ENCODE data around the gene OR6X1. TPM values are rescaled to one million over a fixed set of nuclear protein-coding genes. Genes with fewer than 3 reads are reported as not detected.

Gene OR6X1
- not detected for total RNA-seq (2021; fragmentation: NEBNext Ultra II Directional; extraction: Animal tissue kit (Norgen Biotek cat#: 25700))
- long read RNA-seq = 0 reads

- H3K4me3 Mint-ChIP-seq = no peak within 1 kb of the TSS
- H3K27me3 Mint-ChIP-seq (ENCODE audit: insufficient read depth) = no peaks in the 10 kb centered on the region; the same call in 1 of the 2 replicates
- TF ChIP-seq, protein P1, sequence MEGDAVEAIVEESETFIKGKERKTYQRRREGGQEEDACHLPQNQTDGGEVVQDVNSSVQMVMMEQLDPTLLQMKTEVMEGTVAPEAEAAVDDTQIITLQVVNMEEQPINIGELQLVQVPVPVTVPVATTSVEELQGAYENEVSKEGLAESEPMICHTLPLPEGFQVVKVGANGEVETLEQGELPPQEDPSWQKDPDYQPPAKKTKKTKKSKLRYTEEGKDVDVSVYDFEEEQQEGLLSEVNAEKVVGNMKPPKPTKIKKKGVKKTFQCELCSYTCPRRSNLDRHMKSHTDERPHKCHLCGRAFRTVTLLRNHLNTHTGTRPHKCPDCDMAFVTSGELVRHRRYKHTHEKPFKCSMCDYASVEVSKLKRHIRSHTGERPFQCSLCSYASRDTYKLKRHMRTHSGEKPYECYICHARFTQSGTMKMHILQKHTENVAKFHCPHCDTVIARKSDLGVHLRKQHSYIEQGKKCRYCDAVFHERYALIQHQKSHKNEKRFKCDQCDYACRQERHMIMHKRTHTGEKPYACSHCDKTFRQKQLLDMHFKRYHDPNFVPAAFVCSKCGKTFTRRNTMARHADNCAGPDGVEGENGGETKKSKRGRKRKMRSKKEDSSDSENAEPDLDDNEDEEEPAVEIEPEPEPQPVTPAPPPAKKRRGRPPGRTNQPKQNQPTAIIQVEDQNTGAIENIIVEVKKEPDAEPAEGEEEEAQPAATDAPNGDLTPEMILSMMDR (IDR thresholded peaks at IDR 0.05) = no peak
- no peak for DNase-seq
- no peaks in the 10 kb centered on the region for H3K36me3 Mint-ChIP-seq (ENCODE audit: low read depth)
- no peak within 1 kb of the TSS for H3K27ac Mint-ChIP-seq
- H3K9me3 Mint-ChIP-seq = no peaks in the 10 kb centered on the region
- no peaks in the 10 kb centered on the region for H3K4me1 Mint-ChIP-seq (ENCODE audit: low read depth)
Measured at GRCh38 chr11:123754101-123754568, at the start of gene OR6X1. Gene OR6X1 (minus strand): TSS chr11:123754518. CDS start chr11:123754518, 0 bp downstream.

DNA sequence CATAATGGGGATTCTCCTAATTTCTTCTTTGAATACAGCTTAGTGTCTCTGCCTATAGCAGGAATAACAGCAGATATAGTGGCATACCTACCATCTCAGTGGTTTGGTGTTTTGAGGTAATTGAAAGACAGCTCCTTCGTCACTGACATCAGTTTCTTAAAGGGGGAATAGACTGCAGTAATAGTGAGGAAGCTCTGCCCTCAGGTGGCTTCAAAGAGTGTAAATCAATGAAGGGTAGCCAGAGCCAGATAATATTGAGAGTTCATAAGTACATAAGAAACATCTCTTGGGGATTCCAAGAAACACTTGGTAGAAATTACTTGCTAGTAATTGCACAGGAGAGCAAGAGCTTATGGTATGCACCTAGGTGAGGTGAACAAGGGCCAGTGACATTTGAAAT is 47.4 kb upstream of the OR6X1 start:
- TF ChIP-seq, protein P1 (IDR thresholded peaks at IDR 0.05) = no peak
- no peak for DNase-seq
- Mint-ChIP-seq H3K36me3 (ENCODE audit: low read depth) (no peaks in the 10 kb centered on the region), H3K9me3 (no peaks in the 10 kb centered on the region), H3K4me1 (ENCODE audit: low read depth) (no peaks in the 10 kb centered on the region), H3K4me3 (no peak overlapping the region), H3K27ac (no peak overlapping the region), H3K27me3 (ENCODE audit: insufficient read depth) (no peaks in the 10 kb centered on the region; the same call in 1 of the 2 replicates)

DNA sequence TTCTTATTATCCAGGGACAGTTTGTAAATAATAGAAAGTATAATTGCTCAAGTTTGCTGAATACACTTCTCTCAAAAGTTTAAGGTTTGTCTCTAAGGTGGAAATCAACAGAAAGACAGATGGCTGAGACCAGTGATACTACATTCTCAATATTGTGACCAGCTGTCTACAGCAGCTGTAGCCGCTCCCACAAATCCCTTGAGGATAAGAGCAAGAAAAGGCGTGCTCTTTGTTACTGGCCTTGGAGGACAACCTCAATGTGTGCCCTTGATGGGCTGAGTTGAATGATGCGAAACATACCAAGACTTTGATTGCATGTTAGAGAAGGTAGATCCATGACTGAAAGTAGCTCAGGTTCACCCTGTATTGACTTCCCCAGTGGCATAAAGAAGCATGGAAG is 45.7 kb upstream of the OR6X1 start:
- no peak for DNase-seq
- H3K9me3 Mint-ChIP-seq = no peaks in the 10 kb centered on the region
- H3K4me3 Mint-ChIP-seq = no peak overlapping the region
- H3K27me3 Mint-ChIP-seq (ENCODE audit: insufficient read depth) = no peaks in the 10 kb centered on the region
- no peaks in the 10 kb centered on the region for H3K4me1 Mint-ChIP-seq (ENCODE audit: low read depth)
- no peak overlapping the region for H3K27ac Mint-ChIP-seq
- H3K36me3 Mint-ChIP-seq (ENCODE audit: low read depth) = no peaks in the 10 kb centered on the region
- TF ChIP-seq, protein P1 (IDR thresholded peaks at IDR 0.05) = no peak

GRCh38 chr11:123799438-123799837 is 45.1 kb upstream of the OR6X1 start:
- H3K36me3 Mint-ChIP-seq (ENCODE audit: low read depth) = no peaks in the 10 kb centered on the region
- H3K27ac Mint-ChIP-seq = no peak overlapping the region
- TF ChIP-seq, protein P1 (IDR thresholded peaks at IDR 0.05) = no peak
- H3K4me3 Mint-ChIP-seq = no peak overlapping the region
- DNase-seq = no peak
- no peaks in the 10 kb centered on the region for H3K27me3 Mint-ChIP-seq (ENCODE audit: insufficient read depth)
- no peaks in the 10 kb centered on the region for H3K4me1 Mint-ChIP-seq (ENCODE audit: low read depth)
- no peaks in the 10 kb centered on the region for H3K9me3 Mint-ChIP-seq

DNA sequence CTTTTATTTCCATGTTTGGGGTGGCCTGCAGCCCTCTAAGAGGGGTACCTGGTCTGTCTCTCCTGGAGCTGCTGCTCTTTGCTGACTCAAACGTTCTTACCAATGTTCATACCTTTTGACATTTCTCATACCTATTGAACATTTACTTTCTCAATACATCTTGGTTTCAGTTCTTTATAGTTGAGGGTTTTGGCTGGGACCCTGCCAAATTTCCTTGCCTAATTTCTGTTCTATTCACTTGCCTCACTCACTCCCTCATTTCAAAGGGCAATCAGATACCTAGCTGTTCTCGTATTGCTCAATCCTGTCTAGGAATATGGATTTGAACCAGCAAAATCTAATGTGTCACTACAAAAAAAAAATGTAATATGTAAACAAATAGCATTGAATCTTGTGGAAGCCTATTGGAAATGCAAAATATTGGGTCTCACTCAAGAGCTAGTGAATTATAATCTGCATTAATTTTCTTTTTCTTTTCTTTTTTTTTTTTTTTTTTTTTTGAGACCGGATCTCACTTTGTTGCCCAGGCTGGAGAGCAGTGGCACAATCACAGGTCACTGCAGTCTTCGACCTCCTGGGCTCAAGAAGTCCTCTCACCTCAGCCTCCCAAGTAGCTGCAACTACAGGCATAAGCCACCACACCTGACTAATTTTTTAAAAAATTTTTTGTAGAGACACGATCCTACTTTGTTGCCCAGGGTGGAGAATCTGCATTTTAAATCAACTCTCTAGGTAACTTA is 44.4 kb upstream of the OR6X1 start:
- TF ChIP-seq, protein P1 (IDR thresholded peaks at IDR 0.05) = no peak
- H3K36me3 Mint-ChIP-seq (ENCODE audit: low read depth) = no peaks in the 10 kb centered on the region
- no peak for DNase-seq
- no peaks in the 10 kb centered on the region for H3K27me3 Mint-ChIP-seq (ENCODE audit: insufficient read depth)
- no peaks in the 10 kb centered on the region for H3K4me1 Mint-ChIP-seq (ENCODE audit: low read depth)
- no peaks in the 10 kb centered on the region for H3K9me3 Mint-ChIP-seq
- H3K27ac Mint-ChIP-seq = no peak overlapping the region
- no peak overlapping the region for H3K4me3 Mint-ChIP-seq

Measured in HFFc6 (cell line).